Memory B cell (primary cell): Measurements from ENCODE around the gene NLK.
A peak's percentile ranks its signal among the peaks of the same experiment; 100 is the strongest.
"Not testable (repeated sequence)": the region's sequence is repeated elsewhere in the genome, so short reads cannot be mapped to it uniquely, and the experiment has no call there.

Source experiments
- ATAC-seq: fragments of 150-1000 bp; cut with Tn5 transposase; 2 replicates; pipeline ENCODE4 v1.10.0; 2021; ENCODE audit warnings: low read depth, mild to moderate bottlenecking, moderate library complexity
- DNase-seq, 2 donors: peaks; one replicate each; pipeline ENCODE4 v3.0.0; 2022; ENCODE audit warnings: low spot score in 2 of 2
- H3K27ac Mint-ChIP-seq: one replicate; pipeline ENCODE4 v1.8.0; 2022; ENCODE audit warnings: mild to moderate bottlenecking, moderate library complexity, mixed read lengths
- H3K27me3 Mint-ChIP-seq: one replicate; pipeline ENCODE4 v1.8.0; 2022; ENCODE audit warnings: mixed read lengths
- H3K36me3 Mint-ChIP-seq: one replicate; pipeline ENCODE4 v1.8.0; 2022; ENCODE audit warnings: mild to moderate bottlenecking, mixed read lengths
- H3K4me1 Mint-ChIP-seq: one replicate; pipeline ENCODE4 v1.8.0; 2022; ENCODE audit warnings: mixed read lengths
- H3K4me3 Mint-ChIP-seq: one replicate; pipeline ENCODE4 v1.8.0; 2022; ENCODE audit warnings: mild to moderate bottlenecking, moderate library complexity, mixed read lengths
- H3K9me3 Mint-ChIP-seq: one replicate; pipeline ENCODE4 v1.8.0; 2022; ENCODE audit warnings: mixed read lengths

NLK gene

DNA sequence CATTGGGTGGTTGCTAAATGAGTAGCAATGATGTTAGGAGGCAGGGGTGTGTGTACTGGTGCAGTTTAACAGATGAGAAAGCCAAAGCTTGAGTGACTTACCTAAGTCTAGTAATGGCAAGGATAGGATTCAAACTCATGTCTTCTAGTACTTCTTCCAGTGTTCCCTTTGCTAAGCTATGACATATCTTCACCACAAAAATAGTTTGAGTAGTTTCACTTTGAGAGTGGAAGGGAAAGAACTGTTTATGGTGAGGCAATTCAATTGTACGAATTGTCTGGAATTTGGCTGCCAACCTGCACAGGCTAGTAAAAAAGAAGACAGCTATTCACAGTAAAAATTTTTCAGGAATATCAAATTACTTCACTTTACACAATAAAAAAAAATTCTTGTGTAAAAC, 138.0 kb downstream of the NLK start:
- no peak overlapping the region for H3K27ac Mint-ChIP-seq
- no peaks in the 10 kb centered on the region for H3K27me3 Mint-ChIP-seq
- peaks cover 11% of the 10 kb centered on the region for H3K36me3 Mint-ChIP-seq
- DNase-seq (no peak), ATAC-seq (no peak)
- H3K4me1 Mint-ChIP-seq = no peaks in the 10 kb centered on the region
- H3K9me3 Mint-ChIP-seq = no peaks in the 10 kb centered on the region
- no peak overlapping the region for H3K4me3 Mint-ChIP-seq

DNA sequence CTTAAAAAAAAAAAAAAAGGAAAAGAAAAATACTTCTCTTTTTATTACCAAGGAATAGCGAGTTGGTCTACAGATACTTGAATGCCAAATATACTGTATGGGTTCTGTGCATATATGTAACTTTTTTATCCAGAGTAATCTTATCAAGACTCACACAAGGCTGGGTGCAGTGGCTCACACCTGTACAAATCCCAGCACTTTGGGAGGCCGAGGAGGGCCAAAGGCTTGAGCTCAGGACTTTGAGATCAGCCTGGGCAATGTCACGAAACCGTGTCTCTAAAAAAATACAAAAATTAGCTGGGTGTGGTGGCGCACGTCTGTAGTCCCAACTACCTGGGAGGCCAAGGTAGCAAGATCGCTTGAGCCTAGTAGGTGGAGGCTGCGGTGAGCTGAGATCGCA, 139.1 kb downstream of the NLK start:
- DNase-seq (no peak), ATAC-seq (no peak)
- Mint-ChIP-seq H3K27ac (no peak overlapping the region), H3K9me3 (no peaks in the 10 kb centered on the region), H3K4me3 (no peak overlapping the region), H3K36me3 (peaks cover 22% of the 10 kb centered on the region), H3K4me1 (no peaks in the 10 kb centered on the region), H3K27me3 (no peaks in the 10 kb centered on the region)

- peaks cover 21% of the 10 kb centered on the region for H3K36me3 Mint-ChIP-seq
- H3K27me3 Mint-ChIP-seq = no peaks in the 10 kb centered on the region
- H3K4me1 Mint-ChIP-seq = no peaks in the 10 kb centered on the region
- no peak overlapping the region for H3K4me3 Mint-ChIP-seq
- ATAC-seq (no peak), DNase-seq (no peak)
- H3K9me3 Mint-ChIP-seq = no peaks in the 10 kb centered on the region
- H3K27ac Mint-ChIP-seq = no peak overlapping the region
These were observed 140.1 kb downstream of the NLK start for GRCh38 chr17:28182559-28182958.

DNA sequence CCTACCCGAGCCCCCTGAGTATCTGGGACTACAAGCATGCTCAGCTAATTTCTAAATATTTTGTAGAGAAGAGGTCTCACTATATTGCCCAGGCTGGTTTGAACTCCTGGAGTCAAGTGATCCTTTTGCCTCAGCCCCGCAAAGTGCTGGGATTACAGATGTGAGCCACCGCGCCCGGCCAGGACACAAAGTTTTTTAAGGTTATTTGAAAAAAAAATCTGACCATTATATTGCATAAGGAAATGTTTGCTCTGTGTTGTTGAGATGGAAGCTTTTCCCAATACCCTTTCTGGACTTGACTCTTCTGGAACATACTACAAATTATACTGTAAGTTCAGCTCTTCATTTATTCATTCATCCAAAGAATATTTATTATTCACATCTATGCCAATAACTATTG, 143.2 kb downstream of the NLK start:
- ATAC-seq = no peak
- Mint-ChIP-seq H3K27ac (no peak overlapping the region), H3K4me1 (no peaks in the 10 kb centered on the region), H3K4me3 (no peak overlapping the region), H3K27me3 (no peaks in the 10 kb centered on the region), H3K9me3 (no peaks in the 10 kb centered on the region), H3K36me3 (peaks cover 26% of the 10 kb centered on the region)
- no peak for DNase-seq

GRCh38 chr17:28186472-28186871, 144.0 kb downstream of the NLK start:
- not testable (repeated sequence) for ATAC-seq, H3K27ac Mint-ChIP-seq, H3K4me3 Mint-ChIP-seq, H3K9me3 Mint-ChIP-seq, H3K27me3 Mint-ChIP-seq, H3K4me1 Mint-ChIP-seq, DNase-seq
- H3K36me3 Mint-ChIP-seq = peaks cover 29% of the 10 kb centered on the region

GRCh38 chr17:28187931-28188330, 145.5 kb downstream of the NLK start:
- H3K27ac Mint-ChIP-seq = no peak overlapping the region
- ATAC-seq (no peak), DNase-seq (no peak)
- peaks cover 30% of the 10 kb centered on the region for H3K36me3 Mint-ChIP-seq
- peaks cover 2% of the 10 kb centered on the region for H3K4me1 Mint-ChIP-seq
- no peaks in the 10 kb centered on the region for H3K27me3 Mint-ChIP-seq
- H3K4me3 Mint-ChIP-seq = no peak overlapping the region
- H3K9me3 Mint-ChIP-seq = no peaks in the 10 kb centered on the region

DNA sequence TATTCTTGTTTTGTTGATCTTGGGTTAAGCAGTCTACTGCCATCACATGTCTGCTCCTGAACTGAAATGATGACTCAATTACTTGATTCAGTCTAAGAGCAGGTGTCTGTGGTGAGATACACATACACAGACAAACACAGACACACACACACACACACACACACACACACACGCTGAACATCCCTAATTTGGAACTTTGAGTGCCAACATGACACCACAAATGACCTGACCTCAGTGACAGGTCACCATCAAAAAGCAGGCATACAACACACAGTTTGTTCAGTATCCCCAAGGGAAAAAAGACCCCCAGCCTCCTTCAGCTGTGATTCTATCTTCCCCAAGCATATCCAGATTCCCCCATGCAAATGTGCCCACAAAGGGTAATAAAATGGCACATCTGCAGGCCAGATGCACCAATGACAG, 146.4 kb downstream of the NLK start:
- no peaks in the 10 kb centered on the region for H3K27me3 Mint-ChIP-seq
- H3K4me1 Mint-ChIP-seq = peaks cover 6% of the 10 kb centered on the region
- H3K9me3 Mint-ChIP-seq = no peaks in the 10 kb centered on the region
- H3K27ac Mint-ChIP-seq = peak overlapping the region; percentile 54
- ATAC-seq = no peak
- H3K36me3 Mint-ChIP-seq = peaks cover 30% of the 10 kb centered on the region
- no peak overlapping the region for H3K4me3 Mint-ChIP-seq
- no peak for DNase-seq

- no peak for DNase-seq
- H3K27ac Mint-ChIP-seq = peak overlapping the region; percentile 54
- H3K27me3 Mint-ChIP-seq = no peaks in the 10 kb centered on the region
- no peak overlapping the region for H3K4me3 Mint-ChIP-seq
- H3K4me1 Mint-ChIP-seq = peaks cover 6% of the 10 kb centered on the region
- ATAC-seq = no peak
- peaks cover 27% of the 10 kb centered on the region for H3K36me3 Mint-ChIP-seq
- H3K9me3 Mint-ChIP-seq = no peaks in the 10 kb centered on the region
These were observed 147.2 kb downstream of the NLK start for GRCh38 chr17:28189667-28190066.

DNA sequence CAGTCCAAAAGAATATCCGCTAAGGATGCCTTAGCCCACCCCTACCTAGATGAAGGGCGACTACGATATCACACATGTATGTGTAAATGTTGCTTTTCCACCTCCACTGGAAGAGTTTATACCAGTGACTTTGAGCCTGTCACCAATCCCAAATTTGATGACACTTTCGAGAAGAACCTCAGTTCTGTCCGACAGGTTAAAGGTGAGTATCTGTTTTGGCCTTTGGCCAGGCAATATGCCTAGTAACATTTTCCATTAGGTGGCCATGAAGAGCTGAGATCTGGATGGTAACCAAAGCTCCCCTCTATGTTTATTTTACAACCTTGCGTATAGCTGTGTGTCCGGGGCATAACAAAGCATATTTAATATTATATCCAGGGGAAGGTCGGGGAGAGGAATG, 148.5 kb downstream of the NLK start:
- H3K9me3 Mint-ChIP-seq = no peaks in the 10 kb centered on the region
- no peak overlapping the region for H3K4me3 Mint-ChIP-seq
- ATAC-seq = no peak
- peaks cover 22% of the 10 kb centered on the region for H3K36me3 Mint-ChIP-seq
- no peaks in the 10 kb centered on the region for H3K27me3 Mint-ChIP-seq
- no peak for DNase-seq
- H3K27ac Mint-ChIP-seq = no peak overlapping the region
- H3K4me1 Mint-ChIP-seq = peaks cover 6% of the 10 kb centered on the region

DNA sequence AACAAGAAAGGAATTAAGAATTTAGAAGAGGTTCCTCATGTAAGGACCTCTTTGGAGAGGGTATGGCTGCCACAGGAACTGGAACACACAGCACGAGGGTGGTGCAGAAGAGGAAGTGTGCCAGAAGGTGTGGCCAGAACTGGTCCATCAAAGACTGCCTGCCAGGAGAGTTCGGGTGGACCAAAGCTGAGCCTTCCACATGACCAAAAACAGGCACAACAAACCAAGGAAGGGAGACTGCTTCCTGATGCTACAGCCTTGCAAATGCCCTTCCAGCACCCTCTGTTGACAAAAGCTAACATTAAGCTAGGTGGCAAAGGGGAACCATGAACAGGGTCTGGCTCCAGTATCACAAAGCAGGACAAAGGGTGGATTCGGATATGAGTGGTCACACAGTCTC, 150.8 kb downstream of the NLK start:
- no peak for DNase-seq

DNA sequence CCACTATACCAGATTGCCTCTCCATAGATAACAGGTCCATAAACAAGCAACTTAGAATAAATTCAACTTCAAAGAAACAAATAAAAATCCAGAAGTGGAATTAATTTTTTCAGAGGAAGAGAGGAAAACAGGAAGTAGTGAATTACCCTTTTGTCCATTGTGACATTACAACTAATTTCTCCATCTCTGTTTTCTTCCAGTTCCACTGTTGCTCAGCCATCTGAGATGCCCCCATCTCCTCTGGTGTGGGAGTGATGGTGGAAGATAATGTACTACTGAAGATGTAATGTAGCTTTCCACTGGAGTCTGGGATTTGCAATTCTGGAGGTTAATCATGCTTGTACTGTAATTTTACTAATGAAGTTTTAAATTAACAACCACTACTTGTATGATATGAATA, 151.9 kb downstream of the NLK start:
- Mint-ChIP-seq H3K4me3 (no peak overlapping the region), H3K4me1 (peaks cover 6% of the 10 kb centered on the region), H3K27ac (peak overlapping the region; percentile 9), H3K9me3 (no peaks in the 10 kb centered on the region), H3K27me3 (no peaks in the 10 kb centered on the region), H3K36me3 (peaks cover 21% of the 10 kb centered on the region)
- no peak for DNase-seq
- no peak for ATAC-seq

More for the DNA sequence above, 150.8 kb downstream of the NLK start:
- Mint-ChIP-seq H3K4me1 (peaks cover 6% of the 10 kb centered on the region), H3K27ac (peak overlapping the region; percentile 9), H3K4me3 (no peak overlapping the region), H3K9me3 (no peaks in the 10 kb centered on the region), H3K27me3 (no peaks in the 10 kb centered on the region), H3K36me3 (peaks cover 23% of the 10 kb centered on the region)
- peak; percentile 69 for ATAC-seq

GRCh38 chr17:28196636-28197035, 154.2 kb downstream of the NLK start:
- no peak for DNase-seq

DNA sequence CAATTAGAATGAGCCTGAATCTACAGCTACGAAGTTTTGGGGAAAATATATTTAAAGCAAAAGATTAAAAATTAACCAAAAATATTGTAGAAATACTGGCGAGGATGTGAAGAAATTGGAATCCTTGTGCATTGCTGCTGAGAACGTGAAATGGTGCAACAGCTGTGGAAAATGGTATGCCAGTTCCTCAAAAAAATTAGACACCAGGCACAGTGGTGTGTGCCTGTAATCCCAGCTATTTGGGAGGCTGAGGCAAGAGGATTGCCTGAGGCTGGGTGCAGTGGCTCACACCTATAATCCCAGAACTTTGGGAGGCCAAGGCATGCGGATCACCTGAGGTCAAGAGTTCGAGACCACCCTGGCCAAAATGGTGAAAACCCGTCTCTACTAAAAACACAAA, 156.6 kb downstream of the NLK start:
- H3K36me3 Mint-ChIP-seq = peaks cover 15% of the 10 kb centered on the region
- DNase-seq (no peak), ATAC-seq (no peak)
- no peaks in the 10 kb centered on the region for H3K9me3 Mint-ChIP-seq
- H3K27me3 Mint-ChIP-seq = peaks cover under 1% of the 10 kb centered on the region
- H3K4me3 Mint-ChIP-seq = no peak overlapping the region
- H3K27ac Mint-ChIP-seq = no peak overlapping the region
- no peaks in the 10 kb centered on the region for H3K4me1 Mint-ChIP-seq

More at GRCh38 chr17:28196636-28197035, 154.2 kb downstream of the NLK start:
- Mint-ChIP-seq H3K9me3 (no peaks in the 10 kb centered on the region), H3K27me3 (no peaks in the 10 kb centered on the region), H3K27ac (no peak overlapping the region), H3K36me3 (peaks cover 15% of the 10 kb centered on the region), H3K4me1 (peaks cover 6% of the 10 kb centered on the region), H3K4me3 (no peak overlapping the region)
- ATAC-seq = no peak

- Mint-ChIP-seq H3K4me1 (no peaks in the 10 kb centered on the region), H3K36me3 (peaks cover 14% of the 10 kb centered on the region), H3K27me3 (peaks cover 3% of the 10 kb centered on the region), H3K9me3 (no peaks in the 10 kb centered on the region), H3K4me3 (no peak overlapping the region), H3K27ac (no peak overlapping the region)
- ATAC-seq = no peak
- no peak for DNase-seq
These were observed 157.3 kb downstream of the NLK start for GRCh38 chr17:28199728-28200127.

DNA sequence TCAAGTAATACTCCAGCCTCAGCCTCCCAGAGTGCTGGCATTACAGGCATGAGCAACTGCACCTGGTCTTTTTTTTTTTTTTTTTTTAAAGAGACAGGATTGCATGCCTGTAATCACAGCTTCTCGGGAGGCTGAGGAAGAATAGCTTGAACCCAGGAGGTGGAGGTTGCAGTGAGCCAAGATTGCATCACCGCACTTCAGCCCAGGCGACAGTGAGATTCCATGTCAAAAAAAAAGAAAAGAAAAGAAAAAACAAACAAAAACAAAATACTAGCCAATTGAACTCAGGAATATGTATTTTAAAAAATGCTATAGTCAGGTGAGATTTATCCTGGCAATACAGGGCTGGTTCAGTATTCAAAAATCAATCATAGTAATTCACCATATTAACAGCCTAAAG, 158.8 kb downstream of the NLK start:
- H3K9me3 Mint-ChIP-seq = no peaks in the 10 kb centered on the region
- H3K27ac Mint-ChIP-seq = no peak overlapping the region
- H3K36me3 Mint-ChIP-seq = peaks cover 9% of the 10 kb centered on the region
- DNase-seq = no peak
- H3K4me3 Mint-ChIP-seq = no peak overlapping the region
- no peaks in the 10 kb centered on the region for H3K4me1 Mint-ChIP-seq
- ATAC-seq = no peak
- peaks cover 3% of the 10 kb centered on the region for H3K27me3 Mint-ChIP-seq
